Measurements from ENCODE around the gene TMEM123.

DNA sequence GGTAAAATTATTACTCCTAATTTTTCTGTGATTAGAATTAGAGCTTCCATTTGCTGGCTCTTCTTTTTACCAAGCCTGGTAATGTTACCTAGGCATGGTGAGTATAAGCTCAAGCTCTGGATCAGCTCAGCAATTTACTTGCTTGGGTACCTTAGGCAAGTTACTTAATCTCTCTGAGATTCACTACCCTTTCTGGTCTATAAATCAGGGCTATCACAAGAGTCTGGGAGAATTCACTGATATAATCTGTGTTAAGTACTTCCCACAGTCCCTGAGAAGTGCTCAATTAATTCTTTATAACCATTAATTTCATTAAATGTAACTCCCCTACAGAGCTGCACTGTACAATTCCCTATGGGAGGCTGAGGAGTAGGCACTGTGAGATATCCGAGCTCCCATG lies 44.2 kb downstream of the TMEM123 start:
- TF ChIP-seq, protein P1, sequence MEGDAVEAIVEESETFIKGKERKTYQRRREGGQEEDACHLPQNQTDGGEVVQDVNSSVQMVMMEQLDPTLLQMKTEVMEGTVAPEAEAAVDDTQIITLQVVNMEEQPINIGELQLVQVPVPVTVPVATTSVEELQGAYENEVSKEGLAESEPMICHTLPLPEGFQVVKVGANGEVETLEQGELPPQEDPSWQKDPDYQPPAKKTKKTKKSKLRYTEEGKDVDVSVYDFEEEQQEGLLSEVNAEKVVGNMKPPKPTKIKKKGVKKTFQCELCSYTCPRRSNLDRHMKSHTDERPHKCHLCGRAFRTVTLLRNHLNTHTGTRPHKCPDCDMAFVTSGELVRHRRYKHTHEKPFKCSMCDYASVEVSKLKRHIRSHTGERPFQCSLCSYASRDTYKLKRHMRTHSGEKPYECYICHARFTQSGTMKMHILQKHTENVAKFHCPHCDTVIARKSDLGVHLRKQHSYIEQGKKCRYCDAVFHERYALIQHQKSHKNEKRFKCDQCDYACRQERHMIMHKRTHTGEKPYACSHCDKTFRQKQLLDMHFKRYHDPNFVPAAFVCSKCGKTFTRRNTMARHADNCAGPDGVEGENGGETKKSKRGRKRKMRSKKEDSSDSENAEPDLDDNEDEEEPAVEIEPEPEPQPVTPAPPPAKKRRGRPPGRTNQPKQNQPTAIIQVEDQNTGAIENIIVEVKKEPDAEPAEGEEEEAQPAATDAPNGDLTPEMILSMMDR (conservative IDR thresholded peaks at IDR 0.05; ENCODE audit: low read length): no peak
- TF ChIP-seq EZH2phosphoT487 (IDR thresholded peaks at IDR 0.05; ENCODE audit: borderline replicate concordance): no peak

Data from Loucy (cell line).